CD14-positive monocyte (primary cell): Measurements from ENCODE around the gene CTAG2. TPM values are rescaled to one million over a fixed set of nuclear protein-coding genes. Genes with fewer than 3 reads are reported as not detected.

Experiments used
- DNase-seq, 3 donors: peaks; one replicate each; pipeline ENCODE4 v3.0.0-alpha.2; 2011 to 2022
- H2AFZ ChIP-seq: 2 replicates; pipeline ENCODE4 v1.6.0; 2012; ENCODE audit warnings: mild to moderate bottlenecking, low read depth, low read length, inconsistent platforms; ENCODE audit not compliant: insufficient read depth, poor library complexity, severe bottlenecking
- H3K27ac ChIP-seq, 2 donors: 1 replicate in 1 of 2; 2 replicates in 1 of 2; pipeline ENCODE4 v1.5.1; 2012 to 2013; ENCODE audit warnings: low read length in 2 of 2, control low read depth in 1 of 2, inconsistent platforms in 1 of 2, low read depth in 1 of 2, mild to moderate bottlenecking in 1 of 2
- H3K27me3 ChIP-seq, 2 donors: one replicate each; pipeline versions ENCODE4 v1.6.0 to v1.6.1; 2011 to 2013; ENCODE audit warnings: low read length in 2 of 2; ENCODE audit not compliant: control insufficient read depth in 2 of 2, insufficient read depth in 2 of 2
- H3K36me3 ChIP-seq, 2 donors: replicated peaks in 1 of 2; 1 replicate in 1 of 2; 2 replicates in 1 of 2; pipeline versions ENCODE4 v1.5.1 to v1.6.1; 2012 to 2013; ENCODE audit warnings: low read length in 2 of 2, control low read depth in 1 of 2, inconsistent platforms in 1 of 2, mild to moderate bottlenecking in 1 of 2; ENCODE audit not compliant: insufficient read depth in 2 of 2, control insufficient read depth in 1 of 2
- H3K4me1 ChIP-seq, 2 donors: 1 replicate in 1 of 2; 2 replicates in 1 of 2; pipeline versions ENCODE4 v1.5.1 to v1.6.1; 2012 to 2013; ENCODE audit warnings: low read length in 2 of 2, control low read depth in 1 of 2, inconsistent platforms in 1 of 2, mild to moderate bottlenecking in 1 of 2, moderate library complexity in 1 of 2; ENCODE audit not compliant: insufficient read depth in 2 of 2, control insufficient read depth in 1 of 2
- H3K4me2 ChIP-seq: replicated peaks from 2 replicates; pipeline ENCODE3; 2012; ENCODE audit warnings: low read length, moderate library complexity, mild to moderate bottlenecking; ENCODE audit not compliant: poor library complexity, severe bottlenecking; ENCODE audit errors: extremely low read depth
- H3K4me3 ChIP-seq, 3 experiments: fragments of 200-600 bp in 1 of 3; sonication (generic) in 1 of 3; replicated peaks in 1 of 3; 1 replicate in 2 of 3; 2 replicates in 1 of 3; pipeline ENCODE4 v1.5.1; 2011 to 2013; ENCODE audit warnings: low read length in 3 of 3, mild to moderate bottlenecking in 3 of 3, control low read depth in 2 of 3, low read depth in 2 of 3, inconsistent platforms in 1 of 3, moderate library complexity in 1 of 3
- H3K79me2 ChIP-seq: 2 replicates; pipeline ENCODE4 v1.6.0; 2012; ENCODE audit warnings: mild to moderate bottlenecking, control low read depth, inconsistent platforms, low read length, moderate library complexity; ENCODE audit not compliant: insufficient read depth
- H3K9ac ChIP-seq: 2 replicates; pipeline ENCODE4 v1.6.0; 2017; ENCODE audit warnings: low read length, mild to moderate bottlenecking; ENCODE audit not compliant: insufficient read depth, poor library complexity, severe bottlenecking
- H3K9me3 ChIP-seq, 2 donors: replicated peaks in 1 of 2; 1 replicate in 1 of 2; 2 replicates in 1 of 2; pipeline versions ENCODE4 v1.5.1 to v1.6.1; 2012 to 2013; ENCODE audit warnings: low read length in 2 of 2, control low read depth in 1 of 2; ENCODE audit not compliant: control insufficient read depth in 1 of 2, insufficient read depth in 1 of 2
- H4K20me1 ChIP-seq: 2 replicates; pipeline ENCODE4 v1.6.0; 2012; ENCODE audit warnings: mild to moderate bottlenecking, low read length, control low read depth, moderate library complexity; ENCODE audit not compliant: insufficient read depth
- H3K27ac Mint-ChIP-seq, 7 donors: one replicate each; pipeline ENCODE4 v1.8.0; 2020; ENCODE audit warnings: mild to moderate bottlenecking in 7 of 7, mixed read lengths in 7 of 7, moderate library complexity in 6 of 7, inconsistent platforms in 2 of 7
- H3K27me3 Mint-ChIP-seq, 3 donors: one replicate each; pipeline ENCODE4 v1.8.0; 2021 to 2022; ENCODE audit warnings: low read depth in 3 of 3, mild to moderate bottlenecking in 3 of 3, mixed read lengths in 3 of 3, moderate library complexity in 3 of 3, inconsistent platforms in 1 of 3
- H3K36me3 Mint-ChIP-seq, 2 donors: one replicate each; pipeline ENCODE4 v1.8.0; 2020; ENCODE audit warnings: mixed read lengths in 2 of 2, inconsistent platforms in 1 of 2, mild to moderate bottlenecking in 1 of 2
- H3K4me1 Mint-ChIP-seq: one replicate; pipeline ENCODE4 v1.8.0; 2020; ENCODE audit warnings: mild to moderate bottlenecking, mixed read lengths
- H3K4me3 Mint-ChIP-seq, 2 donors: one replicate each; pipeline ENCODE4 v1.8.0; 2020; ENCODE audit warnings: mild to moderate bottlenecking in 2 of 2, mixed read lengths in 2 of 2, moderate library complexity in 1 of 2
- H3K9me3 Mint-ChIP-seq, 7 donors: one replicate each; pipeline ENCODE4 v1.8.0; 2020 to 2022; ENCODE audit warnings: mixed read lengths in 7 of 7, mild to moderate bottlenecking in 6 of 7, moderate library complexity in 6 of 7, inconsistent platforms in 2 of 7
- WGBS: methylation state at CpG from one replicate; pipeline ENCODE4 v1.1.5; 2013; ENCODE audit warnings: missing lambda C conversion rate; ENCODE audit not compliant: insufficient coverage; 5-methylcytosine and 5-hydroxymethylcytosine counted together
- intact Hi-C, 2 donors: fragments of 100-400 bp; cut with micrococcal nuclease; formaldehyde crosslinking; loops; one replicate each; pipeline versions ENCODE4 v1.15.0 to v1.15.1; 2023
- polyA plus RNA-seq, 3 donors: library from polyadenylated mRNA; depleted of rRNA in 1 of 3; unstranded in 2 of 3; stranded (reverse) in 1 of 3; fragments of 300-500 nt in 2 of 3; fragments of >200 nt in 1 of 3; fragmentation: Illumina TruSeq in 2 of 3; gene quantifications; 1 replicate in 2 of 3; 2 replicates in 1 of 3; pipeline ENCODE4 v1.2.3, GENCODE V29; 2012 to 2021
- TF ChIP-seq, protein P1 (sequence below): fragments of 200-600 bp; IDR thresholded peaks from one replicate; pipeline ENCODE4 v1.8.0; 2022; ENCODE audit warnings: antibody characterized with exemption, mild to moderate bottlenecking

Gene CTAG2
- polyA plus RNA-seq, 3 donors = not detected

- Histone ChIP-seq H3K4me1 (no peaks in the 10 kb centered on the region), H3K9me3 (peaks cover 0 to under 1% of the 10 kb centered on the region in 2 donors), H3K27ac (no peak overlapping the region), H2AFZ (no peak overlapping the region), H3K9ac (no peak overlapping the region), H3K36me3 (no peaks in the 10 kb centered on the region), H3K4me3 (no peak overlapping the region), H4K20me1 (no peaks in the 10 kb centered on the region), H3K79me2 (no peaks in the 10 kb centered on the region), H3K4me2 (no peak overlapping the region), H3K27me3 (no peaks in the 10 kb centered on the region)
- intact Hi-C loops = no loop called here
- no peak overlapping the region for H3K27ac Mint-ChIP-seq
- H3K4me1 Mint-ChIP-seq = peaks cover 4% of the 10 kb centered on the region
- H3K4me3 Mint-ChIP-seq = no peak overlapping the region
- H3K9me3 Mint-ChIP-seq = peaks cover 0 to 8% (median 2%) of the 10 kb centered on the region in 7 donors
- 94% methylated on average over 6 of the region's 15 CpGs for WGBS
- DNase-seq = no peak
- H3K27me3 Mint-ChIP-seq = peaks cover 2 to 5% (median 3%) of the 10 kb centered on the region in 3 donors
- no peaks in the 10 kb centered on the region for H3K36me3 Mint-ChIP-seq
- TF ChIP-seq, protein P1, sequence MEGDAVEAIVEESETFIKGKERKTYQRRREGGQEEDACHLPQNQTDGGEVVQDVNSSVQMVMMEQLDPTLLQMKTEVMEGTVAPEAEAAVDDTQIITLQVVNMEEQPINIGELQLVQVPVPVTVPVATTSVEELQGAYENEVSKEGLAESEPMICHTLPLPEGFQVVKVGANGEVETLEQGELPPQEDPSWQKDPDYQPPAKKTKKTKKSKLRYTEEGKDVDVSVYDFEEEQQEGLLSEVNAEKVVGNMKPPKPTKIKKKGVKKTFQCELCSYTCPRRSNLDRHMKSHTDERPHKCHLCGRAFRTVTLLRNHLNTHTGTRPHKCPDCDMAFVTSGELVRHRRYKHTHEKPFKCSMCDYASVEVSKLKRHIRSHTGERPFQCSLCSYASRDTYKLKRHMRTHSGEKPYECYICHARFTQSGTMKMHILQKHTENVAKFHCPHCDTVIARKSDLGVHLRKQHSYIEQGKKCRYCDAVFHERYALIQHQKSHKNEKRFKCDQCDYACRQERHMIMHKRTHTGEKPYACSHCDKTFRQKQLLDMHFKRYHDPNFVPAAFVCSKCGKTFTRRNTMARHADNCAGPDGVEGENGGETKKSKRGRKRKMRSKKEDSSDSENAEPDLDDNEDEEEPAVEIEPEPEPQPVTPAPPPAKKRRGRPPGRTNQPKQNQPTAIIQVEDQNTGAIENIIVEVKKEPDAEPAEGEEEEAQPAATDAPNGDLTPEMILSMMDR = no peak
These were observed 1.5 kb upstream of the CTAG2 start for GRCh38 chrX:154654925-154655324.

DNA sequence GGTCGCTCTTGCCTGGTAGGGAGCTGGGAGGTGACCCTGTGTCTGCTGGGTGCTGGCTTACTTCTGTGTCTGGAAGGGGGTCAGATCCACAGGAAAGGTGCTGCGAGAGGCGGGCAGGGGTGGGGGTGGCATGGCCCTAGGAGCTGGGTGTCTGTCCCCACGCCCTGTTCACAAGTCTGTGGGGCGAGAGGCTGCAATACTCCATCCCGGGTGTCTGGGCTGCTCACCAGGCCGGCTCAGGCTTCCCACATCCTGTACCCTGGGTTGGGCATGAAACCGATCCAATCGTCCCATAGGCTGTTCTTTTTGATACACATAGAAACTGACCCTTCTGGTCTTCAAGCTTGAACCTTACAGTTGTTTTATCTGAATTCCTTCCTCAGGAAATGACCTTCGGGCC is 993 bp upstream of the CTAG2 start:
- Mint-ChIP-seq H3K4me3 (no peak overlapping the region), H3K36me3 (no peaks in the 10 kb centered on the region), H3K9me3 (peaks cover 0 to 3% (median 1%) of the 10 kb centered on the region in 7 donors), H3K27ac (no peak overlapping the region), H3K4me1 (peaks cover 6% of the 10 kb centered on the region), H3K27me3 (peaks cover 2 to 5% (median 4%) of the 10 kb centered on the region in 3 donors)
- H3K27me3 ChIP-seq = no peaks in the 10 kb centered on the region
- H3K4me1 ChIP-seq = no peaks in the 10 kb centered on the region
- WGBS = 93% methylated on average over 2 of the region's 10 CpGs
- H3K4me3 ChIP-seq = no peak overlapping the region
- no peaks in the 10 kb centered on the region for H3K79me2 ChIP-seq
- DNase-seq = no peak
- H3K4me2 ChIP-seq = no peak overlapping the region
- H3K27ac ChIP-seq = no peak overlapping the region
- H3K36me3 ChIP-seq = no peaks in the 10 kb centered on the region
- no peak overlapping the region for H3K9ac ChIP-seq
- H2AFZ ChIP-seq = no peak overlapping the region
- no peaks in the 10 kb centered on the region for H3K9me3 ChIP-seq
- intact Hi-C loops = no loop called here
- no peaks in the 10 kb centered on the region for H4K20me1 ChIP-seq
- TF ChIP-seq, protein P1 = no peak
